A673 (cell line): Measurements from ENCODE around the gene BEND6.

ENCODE experiments used
- CTCF ChIP-seq: fragments of 300-800, 200-600 bp; sonication (generic); conservative IDR thresholded peaks from 2 replicates; pipeline ENCODE4 v1.5.1; 2017; ENCODE audit warnings: low read depth, mild to moderate bottlenecking, antibody characterized with exemption, low read length, moderate library complexity, mixed read lengths
- EZH2 ChIP-seq: fragments of 200-600 bp; sonication (generic); IDR thresholded peaks from 2 replicates; pipeline ENCODE4 v1.6.1; 2017; ENCODE audit warnings: borderline replicate concordance, low read depth, mild to moderate bottlenecking, mixed read lengths, antibody characterized with exemption, low read length; ENCODE audit not compliant: poor library complexity, severe bottlenecking

GRCh38 chr6:56949925-56950495 lies 4.9 kb upstream of the BEND6 start:
- no peak for TF ChIP-seq CTCF
- TF ChIP-seq EZH2, result no peak
